SK-N-SH treated with all-trans-retinoic acid at 6 μM for 48 hours (cell line): ENCODE results near the gene SGSM1.

Experiments
- PATZ1 ChIP-seq: fragments of 250-450 bp; sonication (Bioruptor Pico); IDR thresholded peaks from 2 replicates; pipeline ENCODE4 v1.8.0; 2020; ENCODE audit warnings: mild to moderate bottlenecking, moderate library complexity, borderline replicate concordance
- POU6F1 ChIP-seq: fragments of 250-450 bp; sonication (Bioruptor Pico); IDR thresholded peaks from 2 replicates; pipeline ENCODE4 v1.8.0; 2021; ENCODE audit warnings: low read depth, mild to moderate bottlenecking, moderate library complexity, borderline replicate concordance
- SNAI2 ChIP-seq: fragments of 250-450 bp; sonication (Bioruptor Pico); IDR thresholded peaks from 2 replicates; pipeline ENCODE4 v1.5.0; 2020; ENCODE audit warnings: mild to moderate bottlenecking, moderate library complexity
- TCF4 ChIP-seq: fragments of 250-450 bp; sonication (Bioruptor Pico); IDR thresholded peaks from 2 replicates; pipeline ENCODE4 v1.8.0; 2021; ENCODE audit warnings: mild to moderate bottlenecking, moderate library complexity, borderline replicate concordance
- TSHZ2 ChIP-seq: fragments of 250-450 bp; sonication (Bioruptor Pico); IDR thresholded peaks from 2 replicates; pipeline ENCODE4 v1.5.0; 2020; ENCODE audit warnings: mild to moderate bottlenecking, moderate library complexity
- ZFP30 ChIP-seq: fragments of 450-650 bp; formaldehyde crosslinking; IDR thresholded peaks from 2 replicates; pipeline ENCODE4 v1.5.0; 2022; ENCODE audit warnings: mild to moderate bottlenecking, moderate library complexity
- TF ChIP-seq, protein P1 (sequence below): fragments of 250-450 bp; sonication (Bioruptor Pico); IDR thresholded peaks from 2 replicates; pipeline ENCODE4 v1.5.1; 2020; ENCODE audit warnings: low read depth, mild to moderate bottlenecking, moderate library complexity

GRCh38 chr22:24857576-24857975 is 51.6 kb downstream of the SGSM1 start:
- TF ChIP-seq ZFP30 (no peak), SNAI2 (no peak), TSHZ2 (CRISPR knock-in tag) (no peak), POU6F1 (CRISPR knock-in tag) (no peak), PATZ1 (CRISPR knock-in tag) (no peak), TCF4 (CRISPR knock-in tag) (no peak)
- TF ChIP-seq, protein P1, sequence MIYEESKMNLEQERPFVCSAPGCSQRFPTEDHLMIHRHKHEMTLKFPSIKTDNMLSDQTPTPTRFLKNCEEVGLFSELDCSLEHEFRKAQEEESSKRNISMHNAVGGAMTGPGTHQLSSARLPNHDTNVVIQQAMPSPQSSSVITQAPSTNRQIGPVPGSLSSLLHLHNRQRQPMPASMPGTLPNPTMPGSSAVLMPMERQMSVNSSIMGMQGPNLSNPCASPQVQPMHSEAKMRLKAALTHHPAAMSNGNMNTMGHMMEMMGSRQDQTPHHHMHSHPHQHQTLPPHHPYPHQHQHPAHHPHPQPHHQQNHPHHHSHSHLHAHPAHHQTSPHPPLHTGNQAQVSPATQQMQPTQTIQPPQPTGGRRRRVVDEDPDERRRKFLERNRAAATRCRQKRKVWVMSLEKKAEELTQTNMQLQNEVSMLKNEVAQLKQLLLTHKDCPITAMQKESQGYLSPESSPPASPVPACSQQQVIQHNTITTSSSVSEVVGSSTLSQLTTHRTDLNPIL (CRISPR knock-in tag): no peak
